Sigmoid colon (tissue), 3 donors: ENCODE measurements around the gene STK32B.

Experiments used
- CTCF ChIP-seq, 4 experiments: fragments of 450-650 bp in 3 of 4; fragments of 200-600 bp in 1 of 4; IDR thresholded peaks; one replicate each; pipeline ENCODE4 v1.5.1; 2016 to 2019; ENCODE audit warnings: antibody characterized with exemption in 4 of 4, mild to moderate bottlenecking in 3 of 4, moderate library complexity in 2 of 4
- POLR2A ChIP-seq, 2 donors: fragments of 450-650 bp; IDR thresholded peaks; one replicate each; pipeline ENCODE4 v1.6.1; 2016; ENCODE audit warnings: antibody characterized with exemption in 2 of 2, mild to moderate bottlenecking in 2 of 2, moderate library complexity in 2 of 2

GRCh38 chr4:5033281-5033841 is 17.9 kb upstream of the STK32B start:
- TF ChIP-seq POLR2A (IDR thresholded peaks at IDR 0.05) (no peak), CTCF (IDR thresholded peaks at IDR 0.05) (no peak)
